Occipital lobe (tissue), 2 donors: ENCODE results near the gene POM121C. TPM values are rescaled to one million over a fixed set of nuclear protein-coding genes. Genes with fewer than 3 reads are reported as not detected.
"Not testable (repeated sequence)": the region's sequence is repeated elsewhere in the genome, so short reads cannot be mapped to it uniquely, and the experiment has no call there.

Experiments
- DNase-seq: peaks from one replicate; lab custom pipeline; 2025; lab: John Stamatoyannopoulos, UW
- total RNA-seq: library from RNA; depleted of rRNA; stranded (reverse); fragments of >200 nt; gene quantifications from one replicate; pipeline ENCODE4 v1.2.3, GENCODE V29; 2014

The POM121C gene
- total RNA-seq, 1 donor from 2014 or later, result 9.2 TPM

- DNase-seq, result not testable (repeated sequence)
Observed at GRCh38 chr7:75423481-75423880, 62.6 kb downstream of the POM121C start.

GRCh38 chr7:75421798-75422710, 64.0 kb downstream of the POM121C start:
- not testable (repeated sequence) for DNase-seq

GRCh38 chr7:75420152-75420551, 65.9 kb downstream of the POM121C start:
- DNase-seq, result not testable (repeated sequence)

- DNase-seq, result not testable (repeated sequence)
Observed at GRCh38 chr7:75419693-75420092, 66.4 kb downstream of the POM121C start.

- not testable (repeated sequence) for DNase-seq
Observed at GRCh38 chr7:75419210-75419609, 66.9 kb downstream of the POM121C start.

- DNase-seq, result not testable (repeated sequence)
Observed at GRCh38 chr7:75418292-75418858, 67.7 kb downstream of the POM121C start.

- DNase-seq, result not testable (repeated sequence)
Observed at GRCh38 chr7:75416787-75417186, 69.3 kb downstream of the POM121C start.

GRCh38 chr7:75415829-75416373, 70.2 kb downstream of the POM121C start:
- DNase-seq, result not testable (repeated sequence)

GRCh38 chr7:75415428-75415817, 70.7 kb downstream of the POM121C start:
- DNase-seq, result not testable (repeated sequence)

- not testable (repeated sequence) for DNase-seq
Observed at GRCh38 chr7:75414708-75415427, 71.2 kb downstream of the POM121C start.

- not testable (repeated sequence) for DNase-seq
Observed at GRCh38 chr7:75414204-75414603, 71.9 kb downstream of the POM121C start.

- DNase-seq, result not testable (repeated sequence)
Observed at GRCh38 chr7:75410823-75411173, 75.3 kb downstream of the POM121C start.

GRCh38 chr7:75409880-75410822, 75.9 kb downstream of the POM121C start:
- DNase-seq, result not testable (repeated sequence)

GRCh38 chr7:75404663-75405062, 81.4 kb downstream of the POM121C start:
- DNase-seq, result not testable (repeated sequence)

- DNase-seq, result not testable (repeated sequence)
Observed at GRCh38 chr7:75403455-75404443, 82.3 kb downstream of the POM121C start.

GRCh38 chr7:75400575-75400974, 85.5 kb downstream of the POM121C start:
- DNase-seq, result not testable (repeated sequence)

- DNase-seq, result not testable (repeated sequence)
Observed at GRCh38 chr7:75398771-75399700, 87.1 kb downstream of the POM121C start.

- DNase-seq, result not testable (repeated sequence)
Observed at GRCh38 chr7:75397865-75398264, 88.2 kb downstream of the POM121C start.
